K562 (cell line): ENCODE data around the gene NPC1. TPM values are rescaled to one million over a fixed set of nuclear protein-coding genes. Genes with fewer than 3 reads are reported as not detected.
A peak's percentile ranks its signal among the peaks of the same experiment; 100 is the strongest.

ENCODE experiments used
- ETS1 ChIP-seq: conservative IDR thresholded peaks from 2 replicates; pipeline ENCODE4 v1.6.1; 2011; ENCODE audit warnings: low read depth, mild to moderate bottlenecking, low read length; ENCODE audit not compliant: control insufficient read depth
- KDM1A ChIP-seq, 2 experiments: fragments of 450-650 bp; IDR thresholded peaks; 2 replicates each; pipeline ENCODE4 v1.6.1; 2016; ENCODE audit warnings: mild to moderate bottlenecking in 2 of 2
- MEIS2 ChIP-seq: fragments of 450-650 bp; IDR thresholded peaks from 2 replicates; pipeline ENCODE4 v1.6.1; 2014; ENCODE audit warnings: mild to moderate bottlenecking; ENCODE audit not compliant: partially characterized antibody
- MNT ChIP-seq, 2 experiments: fragments of 450-650 bp; conservative IDR thresholded peaks; 2 replicates each; pipeline ENCODE4 v1.6.1; 2017; ENCODE audit warnings: mild to moderate bottlenecking in 2 of 2, moderate library complexity in 2 of 2
- NRF1 ChIP-seq, 2 experiments: fragments of 450-650 bp; IDR thresholded peaks in 1 of 2; conservative IDR thresholded peaks in 1 of 2; 2 replicates each; pipeline ENCODE4 v1.6.1; 2014; ENCODE audit warnings: mild to moderate bottlenecking in 2 of 2
- POLR2B ChIP-seq: fragments of 450-650 bp; IDR thresholded peaks from 2 replicates; pipeline ENCODE4 v1.6.1; 2018; ENCODE audit warnings: low read depth; ENCODE audit not compliant: partially characterized antibody
- POLR2G ChIP-seq: fragments of 200-400 bp; formaldehyde crosslinking; IDR thresholded peaks from 2 replicates; pipeline ENCODE4 v1.6.1; 2017; ENCODE audit warnings: low read depth, mild to moderate bottlenecking, antibody characterized with exemption, low read length, moderate library complexity
- THRA ChIP-seq: fragments of 450-650 bp; IDR thresholded peaks from 2 replicates; pipeline ENCODE4 v1.6.1; 2017; ENCODE audit warnings: mild to moderate bottlenecking, moderate library complexity
- ZNF212 ChIP-seq: fragments of 450-650 bp; formaldehyde crosslinking; IDR thresholded peaks from 2 replicates; pipeline ENCODE4 v1.4.0; 2020; ENCODE audit warnings: mild to moderate bottlenecking
- ZNF282 ChIP-seq: sonication (generic); formaldehyde crosslinking; IDR thresholded peaks from 2 replicates; pipeline ENCODE4 v1.8.1; 2023; ENCODE audit warnings: missing genetic modification reagents
- ZNF318 ChIP-seq, 2 experiments: fragments of 450-650 bp; IDR thresholded peaks; 2 replicates each; pipeline ENCODE4 v1.6.1; 2016; ENCODE audit warnings: mild to moderate bottlenecking in 2 of 2, borderline replicate concordance in 1 of 2, low read depth in 1 of 2, moderate library complexity in 1 of 2
- ZNF57 ChIP-seq: fragments of 450-650 bp; formaldehyde crosslinking; IDR thresholded peaks from 2 replicates; pipeline ENCODE4 v1.4.0; 2020; ENCODE audit warnings: mild to moderate bottlenecking, moderate library complexity
- polyA plus RNA-seq, 8 experiments: library from polyadenylated mRNA; depleted of rRNA in 4 of 8; stranded (reverse) in 5 of 8; unstranded in 3 of 8; fragments of >200 nt; fragmentation: Nextera tagmentation in 2 of 8; fragmentation: Illumina TruSeq in 1 of 8; extraction: Ambion mirVana in 2 of 8; extraction: Trizol in 1 of 8; gene quantifications; 2 replicates each; pipeline versions ENCODE4 v1.2.1 to v1.2.3, GENCODE V29; 2011 to 2014; ENCODE audit warnings: inconsistent platforms in 1 of 8, missing spikeins in 1 of 8
- total RNA-seq, 7 experiments: library from RNA; depleted of rRNA in 6 of 7; stranded (reverse); fragments of >200 nt in 6 of 7; fragmentation: Illumina TruSeq in 2 of 7; extraction: Trizol in 2 of 7; gene quantifications; 2 replicates each; pipeline versions ENCODE4 v1.2.1 to v1.2.3, GENCODE V29; 2011 to 2021; ENCODE audit warnings: low replicate concordance in 1 of 7
- TF ChIP-seq, protein P1 (sequence below): fragments of 250-450 bp; sonication (Bioruptor Pico); IDR thresholded peaks from 2 replicates; pipeline ENCODE4 v1.5.1; 2021; ENCODE audit warnings: mild to moderate bottlenecking

The NPC1 gene
- total and polyA plus RNA-seq, 9 of the 15 experiments (the other 6 are each of a cell fraction or from before 2014, with no cell fraction given), result 17.1 to 45.9 (median 27.6) TPM

DNA sequence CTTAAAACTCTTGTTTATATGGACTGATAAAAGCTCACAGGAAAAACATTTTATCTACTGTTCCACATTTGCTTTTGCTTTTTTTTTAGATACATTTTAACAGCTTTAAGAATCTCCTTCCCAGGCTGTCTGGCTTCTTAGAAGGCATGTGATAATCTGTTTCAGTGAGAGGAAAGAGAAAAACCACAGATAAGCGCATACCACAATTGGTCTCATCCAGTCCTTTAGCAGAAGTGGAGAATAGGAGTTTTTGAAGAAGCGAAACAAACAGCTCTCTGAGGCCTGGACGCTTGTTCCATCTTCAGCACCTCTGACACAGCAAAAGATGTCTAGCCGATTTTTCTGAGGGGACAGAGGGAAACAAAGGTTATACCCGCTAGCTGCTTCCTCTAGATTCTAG is 45.4 kb downstream of the NPC1 start (continued):
- TF ChIP-seq ZNF318 (IDR thresholded peaks at IDR 0.05; ENCODE audit: borderline replicate concordance in 1 of 2, low read depth in 1 of 2) (no peak), ETS1 (no peak), POLR2B (no peak), THRA (no peak), MNT (conservative IDR thresholded peaks at IDR 0.05) (peak in 1 of 2 experiments; percentile 53; a peak in 2 of 4 replicates), ZNF212 (no peak), MEIS2 (peak; percentile 21), NRF1 (conservative IDR thresholded peaks at IDR 0.05 in 1 of 2, IDR thresholded peaks at IDR 0.05 in 1 of 2) (no peak), ZNF282 (CRISPR knock-in tag) (no peak), POLR2G (no peak), ZNF57 (CRISPR knock-in tag) (no peak), KDM1A (IDR thresholded peaks at IDR 0.05) (peak; percentile 63 to 90)
- TF ChIP-seq, protein P1, sequence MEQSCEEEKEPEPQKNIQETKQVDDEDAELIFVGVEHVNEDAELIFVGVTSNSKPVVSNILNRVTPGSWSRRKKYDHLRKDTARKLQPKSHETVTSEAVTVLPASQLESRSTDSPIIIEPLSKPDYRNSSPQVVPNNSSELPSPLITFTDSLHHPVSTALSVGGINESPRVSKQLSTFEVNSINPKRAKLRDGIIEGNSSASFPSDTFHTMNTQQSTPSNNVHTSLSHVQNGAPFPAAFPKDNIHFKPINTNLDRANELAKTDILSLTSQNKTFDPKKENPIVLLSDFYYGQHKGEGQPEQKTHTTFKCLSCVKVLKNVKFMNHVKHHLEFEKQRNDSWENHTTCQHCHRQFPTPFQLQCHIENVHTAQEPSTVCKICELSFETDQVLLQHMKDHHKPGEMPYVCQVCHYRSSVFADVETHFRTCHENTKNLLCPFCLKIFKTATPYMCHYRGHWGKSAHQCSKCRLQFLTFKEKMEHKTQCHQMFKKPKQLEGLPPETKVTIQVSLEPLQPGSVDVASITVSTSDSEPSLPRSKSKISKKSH (CRISPR knock-in tag), result no peak
